SK-N-SH treated with all-trans-retinoic acid at 6 μM for 48 hours (cell line): ENCODE measurements around the gene FAM20C.

Source experiments
- ATAC-seq: fragments of 200-7000 bp; cut with Tn5 transposase; 3 replicates; pipeline ENCODE4 v1.9.1; 2020; ENCODE audit warnings: mild to moderate bottlenecking, moderate library complexity
- ARNTL ChIP-seq: fragments of 450-650 bp; formaldehyde crosslinking; IDR thresholded peaks from 2 replicates; pipeline ENCODE4 v1.5.0; 2020; ENCODE audit warnings: low read depth, mild to moderate bottlenecking, moderate library complexity, borderline replicate concordance
- BACH2 ChIP-seq: fragments of 250-450 bp; sonication (Bioruptor Pico); IDR thresholded peaks from 2 replicates; pipeline ENCODE4 v1.9.0; 2021; ENCODE audit warnings: mild to moderate bottlenecking, borderline replicate concordance
- CREB5 ChIP-seq: fragments of 250-450 bp; sonication (Bioruptor Pico); IDR thresholded peaks from 2 replicates; pipeline ENCODE4 v1.5.1; 2020; ENCODE audit warnings: low read depth, mild to moderate bottlenecking, moderate library complexity
- CSDC2 ChIP-seq: fragments of 250-450 bp; sonication (Bioruptor Pico); IDR thresholded peaks from 2 replicates; pipeline ENCODE4 v1.5.0; 2020; ENCODE audit warnings: mild to moderate bottlenecking, moderate library complexity
- CSRNP3 ChIP-seq: fragments of 250-450 bp; sonication (Bioruptor Pico); IDR thresholded peaks from 2 replicates; pipeline ENCODE4 v1.5.1; 2021; ENCODE audit warnings: mild to moderate bottlenecking, moderate library complexity
- ESRRG ChIP-seq: fragments of 250-450 bp; sonication (Bioruptor Pico); IDR thresholded peaks from 2 replicates; pipeline ENCODE4 v1.6.1; 2021; ENCODE audit warnings: mild to moderate bottlenecking
- GLIS3 ChIP-seq: fragments of 250-450 bp; sonication (Bioruptor Pico); IDR thresholded peaks from 2 replicates; pipeline ENCODE4 v1.5.0; 2020; ENCODE audit warnings: mild to moderate bottlenecking, moderate library complexity
- ISL1 ChIP-seq: fragments of 250-450 bp; sonication (Bioruptor Pico); IDR thresholded peaks from 2 replicates; pipeline ENCODE4 v2.1.2; 2022; ENCODE audit warnings: mild to moderate bottlenecking, moderate library complexity
- OSR1 ChIP-seq: fragments of 250-450 bp; sonication (Bioruptor Pico); IDR thresholded peaks from 2 replicates; pipeline ENCODE4 v1.8.0; 2022; ENCODE audit warnings: moderate library complexity, mild to moderate bottlenecking, inconsistent platforms
- PATZ1 ChIP-seq: fragments of 250-450 bp; sonication (Bioruptor Pico); IDR thresholded peaks from 2 replicates; pipeline ENCODE4 v1.8.0; 2020; ENCODE audit warnings: mild to moderate bottlenecking, moderate library complexity, borderline replicate concordance
- POU6F1 ChIP-seq: fragments of 250-450 bp; sonication (Bioruptor Pico); IDR thresholded peaks from 2 replicates; pipeline ENCODE4 v1.8.0; 2021; ENCODE audit warnings: low read depth, mild to moderate bottlenecking, moderate library complexity, borderline replicate concordance
- PPARA ChIP-seq: fragments of 250-450 bp; sonication (Bioruptor Pico); IDR thresholded peaks from 2 replicates; pipeline ENCODE4 v1.5.0; 2020; ENCODE audit warnings: mild to moderate bottlenecking, borderline replicate concordance
- RARB ChIP-seq: fragments of 250-450 bp; sonication (Bioruptor Pico); IDR thresholded peaks from 2 replicates; pipeline ENCODE4 v1.8.0; 2021; ENCODE audit warnings: mild to moderate bottlenecking, moderate library complexity
- SNAI2 ChIP-seq: fragments of 250-450 bp; sonication (Bioruptor Pico); IDR thresholded peaks from 2 replicates; pipeline ENCODE4 v1.5.0; 2020; ENCODE audit warnings: mild to moderate bottlenecking, moderate library complexity
- TCF4 ChIP-seq: fragments of 250-450 bp; sonication (Bioruptor Pico); IDR thresholded peaks from 2 replicates; pipeline ENCODE4 v1.8.0; 2021; ENCODE audit warnings: mild to moderate bottlenecking, moderate library complexity, borderline replicate concordance
- TOX ChIP-seq: fragments of 250-450 bp; sonication (Bioruptor Pico); IDR thresholded peaks from 2 replicates; pipeline ENCODE4 v1.8.0; 2021; ENCODE audit warnings: mild to moderate bottlenecking, moderate library complexity, borderline replicate concordance
- ZC3H10 ChIP-seq: fragments of 250-450 bp; sonication (Bioruptor Pico); IDR thresholded peaks from 2 replicates; pipeline ENCODE4 v1.5.1; 2021; ENCODE audit warnings: mild to moderate bottlenecking, moderate library complexity
- ZFP3 ChIP-seq: fragments of 250-450 bp; sonication (Bioruptor Pico); IDR thresholded peaks from 2 replicates; pipeline ENCODE4 v1.5.0; 2020; ENCODE audit warnings: mild to moderate bottlenecking, moderate library complexity
- ZFP30 ChIP-seq: fragments of 450-650 bp; formaldehyde crosslinking; IDR thresholded peaks from 2 replicates; pipeline ENCODE4 v1.5.0; 2022; ENCODE audit warnings: mild to moderate bottlenecking, moderate library complexity
- ZNF565 ChIP-seq: fragments of 450-650 bp; formaldehyde crosslinking; conservative IDR thresholded peaks from 2 replicates; pipeline ENCODE4 v1.5.0; 2020; ENCODE audit warnings: low read depth, mild to moderate bottlenecking, moderate library complexity
- ZNF70 ChIP-seq: fragments of 450-650 bp; formaldehyde crosslinking; IDR thresholded peaks from 2 replicates; pipeline ENCODE4 v1.5.0; 2020; ENCODE audit warnings: mild to moderate bottlenecking, moderate library complexity
- ZNF8 ChIP-seq: fragments of 450-650 bp; formaldehyde crosslinking; IDR thresholded peaks from 2 replicates; pipeline ENCODE4 v1.5.0; 2020; ENCODE audit warnings: mild to moderate bottlenecking, moderate library complexity

The FAM20C gene

GRCh38 chr7:289209-289755 is 96.9 kb downstream of the FAM20C start:
- ATAC-seq: no peak
- TF ChIP-seq CSDC2 (CRISPR knock-in tag) (no peak), ARNTL (CRISPR knock-in tag) (no peak), ZNF565 (CRISPR knock-in tag) (no peak), TOX (CRISPR knock-in tag) (no peak), SNAI2 (CRISPR knock-in tag) (no peak), POU6F1 (CRISPR knock-in tag) (no peak), ZC3H10 (no peak), GLIS3 (CRISPR knock-in tag) (no peak), ZFP3 (CRISPR knock-in tag) (no peak), ZFP30 (no peak)

GRCh38 chr7:289756-290553 is 97.6 kb downstream of the FAM20C start, which contains the start of gene FOXL3:
FOXL3 (plus strand) TSS chr7:290170; CDS start chr7:290170, 0 bp downstream.
- ATAC-seq: no peak
- no peak for TF ChIP-seq CSRNP3
- no peak for TF ChIP-seq ZNF565 (CRISPR knock-in tag)
- no peak for TF ChIP-seq OSR1
- TF ChIP-seq ZFP3 (CRISPR knock-in tag): no peak
- TF ChIP-seq RARB (CRISPR knock-in tag): no peak
- TF ChIP-seq ARNTL (CRISPR knock-in tag): no peak
- no peak for TF ChIP-seq CSDC2 (CRISPR knock-in tag)

GRCh38 chr7:290554-291372 is 98.4 kb downstream of the FAM20C start:
- TF ChIP-seq TCF4 (no peak), BACH2 (no peak), SNAI2 (CRISPR knock-in tag) (no peak), ARNTL (CRISPR knock-in tag) (no peak), CSRNP3 (no peak), OSR1 (no peak), ZC3H10 (no peak), POU6F1 (CRISPR knock-in tag) (no peak), ISL1 (CRISPR knock-in tag) (no peak), PATZ1 (no peak), ESRRG (CRISPR knock-in tag) (no peak), PPARA (CRISPR knock-in tag) (no peak), TOX (CRISPR knock-in tag) (no peak), CREB5 (CRISPR knock-in tag) (no peak), GLIS3 (CRISPR knock-in tag) (no peak), ZFP3 (CRISPR knock-in tag) (no peak), ZNF565 (CRISPR knock-in tag) (no peak), ZNF8 (CRISPR knock-in tag) (no peak), ZNF70 (CRISPR knock-in tag) (no peak)
- no peak for ATAC-seq
